NCI-H146 (cell line): ENCODE measurements around the gene DENND1A.
"Not testable (repeated sequence)": the region's sequence is repeated elsewhere in the genome, so short reads cannot be mapped to it uniquely, and the experiment has no call there.

ENCODE experiments used
- DNase-seq: peaks from one replicate; lab custom pipeline; 2025; lab: John Stamatoyannopoulos, UW

The DENND1A gene

DNA sequence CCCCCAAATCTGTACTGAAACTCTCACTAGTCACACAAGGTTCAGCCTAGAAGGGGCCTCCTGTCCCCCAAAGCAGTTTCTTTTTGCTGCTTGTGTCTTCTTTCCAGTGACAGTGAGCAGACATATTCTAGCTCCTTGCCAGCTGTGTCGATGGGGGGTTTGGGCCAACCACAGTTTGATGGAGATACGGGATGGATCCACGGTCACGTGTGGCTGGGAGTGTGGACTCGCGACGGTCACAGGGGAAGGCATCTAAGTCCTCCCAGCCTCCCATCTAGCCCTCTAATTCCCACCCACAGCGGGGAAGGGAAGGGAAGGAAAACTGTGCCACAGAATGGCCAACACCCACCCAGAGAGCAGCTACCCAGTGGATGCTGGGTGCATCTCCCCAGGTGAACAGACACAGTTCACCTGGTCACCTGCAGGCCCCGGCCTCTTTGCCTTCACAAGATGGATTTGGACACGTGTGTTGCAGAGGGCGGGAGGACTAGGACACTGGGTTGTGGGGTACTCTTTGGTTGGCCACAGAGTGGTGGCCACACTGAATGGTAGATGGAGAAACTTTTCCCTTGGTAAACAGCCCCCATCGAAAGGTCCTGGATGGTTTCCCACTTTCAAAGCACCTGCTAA lies 519.5 kb downstream of the DENND1A start:
- DNase-seq, result no peak

GRCh38 chr9:123408313-123409262 lies 521.3 kb downstream of the DENND1A start:
- DNase-seq, result no peak

- DNase-seq, result no peak
Measured at GRCh38 chr9:123407217-123407851, 522.6 kb downstream of the DENND1A start.

DNA sequence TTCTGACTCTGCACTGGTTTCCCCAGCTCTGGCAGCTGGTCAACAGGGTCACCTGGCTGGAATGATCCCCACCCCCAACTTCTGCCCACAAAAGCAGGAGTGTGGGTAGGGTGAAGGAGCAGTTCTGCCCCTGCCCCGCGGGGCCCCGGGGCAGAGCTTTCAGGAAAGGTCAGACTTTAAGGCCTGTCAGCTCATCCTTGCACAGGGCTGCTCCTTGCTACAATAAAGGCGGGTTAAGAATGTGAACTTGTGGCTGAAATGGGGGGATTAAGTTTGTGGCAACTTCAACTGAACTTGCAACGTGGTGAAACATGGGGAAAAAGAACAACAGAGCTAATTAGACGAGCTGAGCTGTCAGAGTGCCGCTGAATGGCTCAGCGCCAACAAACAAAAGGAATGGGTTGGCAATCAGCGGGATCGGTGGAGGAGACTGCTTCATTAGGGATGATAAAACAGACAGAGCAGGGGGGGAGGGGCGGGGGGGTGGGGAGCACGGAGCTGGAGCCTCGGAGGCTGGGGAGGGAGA lies 523.2 kb downstream of the DENND1A start:
- peak; percentile 32 for DNase-seq

- DNase-seq, result no peak
Measured at GRCh38 chr9:123406016-123406415, 523.9 kb downstream of the DENND1A start.

DNA sequence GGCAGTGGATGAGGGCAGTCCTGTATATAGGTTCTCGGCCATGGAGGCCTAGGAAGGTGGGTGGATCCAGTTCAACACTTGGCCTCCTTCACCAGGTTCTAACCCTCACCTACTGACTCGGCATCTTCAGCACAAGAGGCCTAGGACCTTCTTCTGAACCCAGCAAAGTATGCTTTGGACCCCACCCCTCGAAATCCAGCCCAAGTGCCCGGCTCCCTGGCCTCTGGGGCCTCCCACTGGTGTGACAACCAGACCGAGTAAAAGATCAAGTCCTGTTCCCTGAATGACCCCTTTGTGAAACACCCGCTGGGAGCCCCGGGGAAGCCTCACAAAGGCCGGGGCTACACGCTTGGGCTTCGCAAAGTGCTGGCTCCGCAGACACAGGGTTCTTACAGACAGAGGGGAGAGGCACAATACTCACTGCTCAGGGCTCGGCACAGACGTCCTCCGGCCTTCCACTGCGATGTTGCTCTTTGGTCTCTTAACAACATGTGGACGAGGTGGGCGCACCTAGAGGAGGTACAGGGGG lies 526.9 kb downstream of the DENND1A start:
- no peak for DNase-seq

DNA sequence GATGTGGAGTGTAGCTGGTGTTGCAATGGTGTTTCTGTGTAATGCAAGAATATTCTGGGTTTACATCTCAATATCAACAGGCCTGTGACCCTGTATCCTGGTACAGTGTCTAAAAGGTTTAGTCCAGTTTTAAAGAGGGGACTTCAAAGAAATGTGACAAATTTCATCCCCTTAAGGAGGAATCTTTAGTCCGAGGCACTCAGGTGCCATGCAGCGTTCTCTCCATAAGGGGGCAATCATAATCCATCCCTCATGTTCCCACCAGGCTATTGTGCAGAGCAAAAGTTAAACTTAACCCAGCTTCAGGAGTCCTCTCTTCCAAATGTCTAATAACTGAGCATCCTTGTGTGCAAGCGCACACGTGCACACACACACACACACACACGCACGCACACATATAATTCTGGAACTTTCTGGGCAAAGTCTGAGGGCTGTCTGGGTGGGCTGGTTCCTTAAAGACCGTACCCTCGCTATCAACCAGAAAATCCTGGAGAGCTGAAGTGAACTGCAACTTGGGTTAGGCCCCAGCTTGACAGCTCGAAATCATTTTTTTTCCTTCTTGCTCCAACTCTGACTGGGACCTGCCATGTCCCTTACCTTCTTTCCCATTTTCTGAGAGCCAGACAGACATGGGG lies 527.9 kb downstream of the DENND1A start:
- peak; percentile 12 for DNase-seq

- DNase-seq, result no peak
Measured at GRCh38 chr9:123400926-123401503, 528.9 kb downstream of the DENND1A start.

GRCh38 chr9:123399803-123400378 lies 530.0 kb downstream of the DENND1A start:
- no peak for DNase-seq

DNA sequence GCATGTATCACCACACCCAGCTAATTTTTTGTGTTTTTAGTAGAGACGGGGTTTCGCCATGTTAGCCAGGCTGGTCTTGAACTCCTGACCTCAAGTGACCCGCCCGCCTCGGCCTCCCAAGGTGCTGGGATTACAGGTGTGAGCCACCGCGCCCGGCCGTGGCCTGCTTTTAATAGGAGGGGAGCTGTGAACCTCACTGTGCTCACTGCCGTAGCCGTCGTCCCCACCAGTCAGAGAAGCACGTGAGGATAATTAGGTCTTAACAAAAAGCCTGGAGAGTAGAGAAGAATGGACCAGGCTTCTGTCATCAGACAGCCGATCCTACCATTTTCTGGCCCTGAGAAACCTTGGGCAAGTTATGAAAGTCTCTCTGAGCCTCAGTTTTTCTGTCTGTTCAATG lies 531.0 kb downstream of the DENND1A start:
- DNase-seq, result not testable (repeated sequence)

- DNase-seq, result no peak
Measured at GRCh38 chr9:123397975-123398374, 532.0 kb downstream of the DENND1A start.

DNA sequence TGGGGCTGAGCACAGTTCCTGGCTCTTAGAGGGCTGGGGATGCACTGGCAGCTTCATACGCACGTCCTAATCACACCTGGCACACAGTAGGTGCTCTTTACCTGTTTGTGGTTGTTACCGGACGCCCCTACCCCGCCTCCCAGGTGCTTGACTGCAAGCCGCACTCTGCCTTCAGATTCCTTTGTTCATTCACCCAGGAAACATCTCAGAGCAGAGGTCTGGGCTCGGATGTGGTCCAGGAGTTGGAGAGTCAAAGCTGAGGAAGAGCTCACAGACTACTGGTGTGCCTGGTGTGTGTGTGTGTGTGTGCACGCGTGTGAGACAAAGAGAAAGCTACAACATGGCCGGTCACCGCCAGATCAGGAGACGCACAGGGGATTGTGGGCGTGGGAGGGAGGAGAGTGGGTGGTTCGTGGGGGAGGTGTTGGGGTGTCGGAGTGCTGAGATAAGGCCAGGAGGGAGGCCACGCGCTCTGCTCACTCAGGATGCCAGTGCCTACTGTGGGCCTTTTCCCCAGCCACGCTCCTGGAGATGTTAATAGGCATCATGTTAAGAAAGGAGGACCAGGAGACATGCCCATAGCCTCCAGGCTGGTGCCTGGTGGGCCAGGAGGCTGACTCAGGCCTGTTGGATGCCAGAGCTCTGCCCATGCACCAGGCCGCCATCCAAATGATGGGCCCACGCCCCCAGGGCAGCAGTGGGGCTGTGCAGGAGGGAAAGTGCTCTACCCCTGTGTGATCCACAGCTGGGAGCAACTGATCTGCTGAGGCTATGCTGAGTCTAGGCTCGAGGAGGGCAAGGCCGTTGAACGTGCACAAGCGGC lies 534.0 kb downstream of the DENND1A start:
- no peak for DNase-seq

- peak; percentile 90 for DNase-seq
Measured at GRCh38 chr9:123395276-123395688, 534.6 kb downstream of the DENND1A start.

DNA sequence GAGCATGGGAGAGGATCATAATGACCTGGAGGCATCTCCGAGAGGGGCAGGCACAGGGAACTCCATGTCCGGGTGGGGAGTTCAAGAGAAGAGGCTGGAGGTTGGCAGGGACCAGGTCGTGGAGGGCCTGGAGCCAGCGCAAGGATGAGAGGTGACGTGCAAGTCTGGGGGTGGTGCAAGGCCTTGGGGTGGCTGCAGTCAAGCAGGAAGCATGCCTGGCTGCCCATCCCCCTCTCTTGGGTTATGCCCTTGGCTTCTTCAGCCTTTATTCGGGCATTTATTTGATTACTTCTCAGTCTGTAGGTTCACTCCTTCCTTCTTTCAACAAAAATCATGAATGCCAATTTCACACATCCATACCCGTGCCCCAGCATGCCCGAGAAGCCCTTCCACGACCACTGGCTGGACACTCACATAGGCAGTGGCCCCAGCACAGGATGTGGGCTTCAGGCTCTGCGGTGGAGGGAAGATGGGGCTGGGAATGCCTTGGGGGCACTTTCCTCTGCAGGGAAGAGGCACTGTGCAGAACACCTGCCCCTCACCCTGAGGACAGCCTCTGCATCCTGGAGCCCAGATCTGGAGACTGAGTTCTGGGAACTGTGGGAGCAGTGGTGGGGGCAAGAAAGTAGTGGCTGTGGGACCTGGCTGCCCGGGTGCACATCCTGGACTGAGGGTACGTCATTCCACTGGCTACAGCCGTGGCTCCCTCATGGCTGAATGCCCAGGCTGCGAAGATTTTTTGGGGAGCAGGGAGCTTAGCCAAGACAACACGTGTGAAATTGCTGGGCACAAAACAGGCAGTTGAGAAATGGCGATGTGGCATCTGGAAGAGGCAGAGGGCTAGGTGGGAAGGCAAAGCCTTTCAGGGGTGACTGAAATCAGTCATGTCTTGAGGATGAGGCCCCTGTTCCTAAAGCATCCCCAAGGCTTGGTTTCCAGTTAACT lies 535.4 kb downstream of the DENND1A start:
- peak; percentile 27 for DNase-seq

DNA sequence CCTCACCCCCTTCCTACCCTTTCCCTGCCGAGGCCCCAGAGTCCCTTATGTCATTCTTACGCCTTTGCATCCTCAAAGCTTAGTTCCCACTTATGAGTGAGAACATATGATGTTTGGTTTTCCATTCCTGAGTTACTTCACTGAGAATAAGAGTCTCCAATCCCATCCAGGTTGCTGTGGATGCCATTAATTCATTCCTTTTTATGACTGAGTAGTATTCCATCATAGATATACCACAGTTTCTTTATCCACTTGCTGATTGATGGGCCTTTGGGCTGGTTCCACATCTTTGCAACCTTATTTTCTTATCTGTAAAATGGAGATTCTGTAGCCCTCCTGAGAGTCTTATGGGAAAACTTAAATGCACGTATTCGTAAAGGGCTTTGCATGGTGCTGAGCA lies 537.1 kb downstream of the DENND1A start:
- no peak for DNase-seq

DNA sequence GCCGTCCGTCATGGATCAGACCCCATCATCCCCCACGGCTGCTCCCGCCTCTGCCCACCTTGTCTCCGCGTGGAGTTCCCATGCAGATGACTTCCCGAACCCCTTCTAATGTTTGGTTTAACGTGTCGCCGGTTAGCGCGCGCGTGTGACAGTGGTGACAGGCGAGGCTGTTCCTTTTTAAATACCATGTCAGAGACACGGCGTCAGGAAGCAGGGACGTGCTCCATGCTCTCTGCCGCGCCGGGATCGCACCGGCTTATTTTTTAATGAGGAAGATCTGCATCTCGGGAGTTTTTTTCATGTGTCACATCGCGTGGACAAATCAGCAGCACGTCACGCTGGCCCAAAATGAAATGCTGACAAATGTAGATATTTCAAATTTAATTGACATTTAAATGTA lies 538.0 kb downstream of the DENND1A start:
- DNase-seq, result no peak

GRCh38 chr9:123391233-123391632 lies 538.7 kb downstream of the DENND1A start:
- no peak for DNase-seq

GRCh38 chr9:123390337-123391135 lies 539.4 kb downstream of the DENND1A start:
- DNase-seq, result no peak
